Mesendoderm (in vitro differentiated cells): ENCODE measurements around the gene ABHD17B.

Experiments used
- DNase-seq: peaks from one replicate; pipeline ENCODE4 v3.0.0; 2013
- H2AK5ac ChIP-seq: 2 replicates; pipeline ENCODE4 v1.6.1; 2013; ENCODE audit warnings: low read length, inconsistent platforms
- H2BK120ac ChIP-seq: 2 replicates; pipeline ENCODE4 v1.6.1; 2013; ENCODE audit warnings: low read depth, mild to moderate bottlenecking, low read length, moderate library complexity, mixed read lengths
- H2BK15ac ChIP-seq: replicated peaks from 2 replicates; pipeline ENCODE4 v1.6.1; 2013; ENCODE audit warnings: low read depth, mild to moderate bottlenecking, moderate library complexity
- H2BK5ac ChIP-seq: 2 replicates; pipeline ENCODE4 v1.6.1; 2013; ENCODE audit warnings: low read length, inconsistent platforms
- H3K18ac ChIP-seq: 2 replicates; pipeline ENCODE4 v1.6.1; 2013; ENCODE audit warnings: mild to moderate bottlenecking, low read length, mixed read lengths
- H3K23ac ChIP-seq: one replicate; pipeline ENCODE4 v1.6.1; 2013; ENCODE audit warnings: low read length
- H3K27ac ChIP-seq: 2 replicates; pipeline ENCODE4 v1.5.1; 2013; ENCODE audit warnings: low read depth, mild to moderate bottlenecking, inconsistent platforms, low read length, moderate library complexity
- H3K27me3 ChIP-seq: 2 replicates; pipeline ENCODE4 v1.6.1; 2013; ENCODE audit warnings: low read length, control low read depth, mild to moderate bottlenecking, inconsistent platforms; ENCODE audit not compliant: insufficient read depth, poor library complexity
- H3K36me3 ChIP-seq: 2 replicates; pipeline ENCODE4 v1.6.1; 2013; ENCODE audit warnings: low read length, inconsistent platforms; ENCODE audit not compliant: control insufficient read depth, insufficient read depth
- H3K4ac ChIP-seq: one replicate; pipeline ENCODE4 v1.6.1; 2013; ENCODE audit warnings: low read depth, mild to moderate bottlenecking, low read length, moderate library complexity
- H3K4me1 ChIP-seq: 2 replicates; pipeline ENCODE4 v1.6.1; 2013; ENCODE audit warnings: low read depth, low read length, inconsistent platforms; ENCODE audit not compliant: control insufficient read depth
- H3K4me2 ChIP-seq: 2 replicates; pipeline ENCODE4 v1.6.1; 2013; ENCODE audit warnings: low read length
- H3K4me3 ChIP-seq: 2 replicates; pipeline ENCODE4 v1.5.1; 2013; ENCODE audit warnings: mild to moderate bottlenecking, low read length
- H3K56ac ChIP-seq: one replicate; pipeline ENCODE4 v1.6.1; 2013; ENCODE audit warnings: low read length
- H3K79me1 ChIP-seq: 2 replicates; pipeline ENCODE4 v1.6.1; 2013; ENCODE audit warnings: low read length, inconsistent platforms
- H3K79me2 ChIP-seq: 2 replicates; pipeline ENCODE4 v1.6.1; 2013; ENCODE audit warnings: mild to moderate bottlenecking, low read length; ENCODE audit not compliant: control insufficient read depth, insufficient read depth
- H3K9ac ChIP-seq: 2 replicates; pipeline ENCODE4 v1.6.1; 2013; ENCODE audit warnings: low read length, inconsistent platforms
- H4K5ac ChIP-seq: one replicate; pipeline ENCODE4 v1.6.1; 2013; ENCODE audit warnings: low read length
- H4K8ac ChIP-seq: one replicate; pipeline ENCODE4 v1.6.1; 2013; ENCODE audit warnings: low read depth, mild to moderate bottlenecking, control low read depth, low read length, moderate library complexity
- WGBS: extraction: QIAGEN DNeasy Blood & Tissue Kit; methylation state at CpG from one replicate; pipeline ENCODE4 v1.1.7; 2013; ENCODE audit warnings: low lambda C conversion rate, missing lambda C conversion rate; ENCODE audit not compliant: insufficient coverage; ENCODE audit errors: extremely low coverage; 5-methylcytosine and 5-hydroxymethylcytosine counted together

ABHD17B gene

GRCh38 chr9:71884005-71884404 is 27.0 kb downstream of the ABHD17B start:
- no peaks in the 10 kb centered on the region for H3K27me3 ChIP-seq
- no peak for DNase-seq

DNA sequence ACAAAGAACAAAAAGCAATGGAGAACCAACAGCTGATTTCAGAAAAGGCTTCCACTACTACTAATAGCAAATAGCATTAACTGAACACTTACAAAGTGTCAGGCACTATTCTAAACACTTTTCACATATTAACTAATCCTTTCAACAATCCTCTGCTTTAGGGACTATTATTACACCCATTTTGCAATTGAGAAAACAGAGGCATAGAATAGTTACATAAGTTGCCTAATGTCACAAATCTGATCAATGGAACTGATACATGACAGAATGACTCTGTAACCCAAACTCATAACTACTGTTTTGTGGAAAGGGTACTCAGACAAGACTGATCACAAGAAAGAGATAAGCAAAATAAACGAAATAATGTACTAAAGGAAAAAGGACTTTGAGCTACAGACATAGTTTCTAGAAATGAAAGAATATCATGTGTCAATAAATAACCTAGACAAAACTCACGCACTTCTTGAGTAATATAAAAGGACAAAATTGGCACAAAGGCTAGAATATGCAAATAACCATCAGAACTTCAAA is 31.3 kb downstream of the ABHD17B start:
- no peak overlapping the region for H3K23ac ChIP-seq
- H4K5ac ChIP-seq: no peak overlapping the region
- no peaks in the 10 kb centered on the region for H3K27me3 ChIP-seq
- no peak overlapping the region for H3K4ac ChIP-seq
- H2BK120ac ChIP-seq: no peak overlapping the region
- H3K9ac ChIP-seq: no peak overlapping the region
- H2BK15ac ChIP-seq: no peak overlapping the region
- peaks cover 72% of the 10 kb centered on the region for H3K79me2 ChIP-seq
- H3K27ac ChIP-seq: no peak overlapping the region
- no peak overlapping the region for H2AK5ac ChIP-seq
- WGBS: no CpG with 5 or more reads among the region's 2 CpGs
- H3K36me3 ChIP-seq: no peaks in the 10 kb centered on the region
- H3K79me1 ChIP-seq: peaks cover 5% of the 10 kb centered on the region
- no peak overlapping the region for H4K8ac ChIP-seq
- H3K4me2 ChIP-seq: no peak overlapping the region
- H3K56ac ChIP-seq: no peak overlapping the region
- H2BK5ac ChIP-seq: no peak overlapping the region
- no peaks in the 10 kb centered on the region for H3K4me1 ChIP-seq
- no peak for DNase-seq
- no peak overlapping the region for H3K18ac ChIP-seq
- no peak overlapping the region for H3K4me3 ChIP-seq

More at GRCh38 chr9:71884005-71884404, 27.0 kb downstream of the ABHD17B start:
- peaks cover 69% of the 10 kb centered on the region for H3K79me2 ChIP-seq
- H3K4ac ChIP-seq: no peak overlapping the region
- no peak overlapping the region for H3K23ac ChIP-seq
- H2AK5ac ChIP-seq: no peak overlapping the region
- no peaks in the 10 kb centered on the region for H3K36me3 ChIP-seq
- H4K8ac ChIP-seq: no peak overlapping the region
- H2BK120ac ChIP-seq: no peak overlapping the region
- H2BK15ac ChIP-seq: no peak overlapping the region
- no peaks in the 10 kb centered on the region for H3K4me1 ChIP-seq
- no peak overlapping the region for H2BK5ac ChIP-seq
- H4K5ac ChIP-seq: no peak overlapping the region
- H3K4me3 ChIP-seq: no peak overlapping the region
- no peak overlapping the region for H3K18ac ChIP-seq
- H3K56ac ChIP-seq: no peak overlapping the region
- no peak overlapping the region for H3K27ac ChIP-seq
- H3K9ac ChIP-seq: no peak overlapping the region
- no peak overlapping the region for H3K4me2 ChIP-seq
- H3K79me1 ChIP-seq: peaks cover 2% of the 10 kb centered on the region

GRCh38 chr9:71878327-71879274 is 32.4 kb downstream of the ABHD17B start:
- H3K23ac ChIP-seq: no peak overlapping the region
- H2BK15ac ChIP-seq: no peak overlapping the region
- peaks cover 5% of the 10 kb centered on the region for H3K79me1 ChIP-seq
- H3K18ac ChIP-seq: no peak overlapping the region
- WGBS: no CpG with 5 or more reads among the region's 4 CpGs
- no peaks in the 10 kb centered on the region for H3K36me3 ChIP-seq
- no peak overlapping the region for H4K8ac ChIP-seq
- H3K4me3 ChIP-seq: no peak overlapping the region
- no peak overlapping the region for H3K27ac ChIP-seq
- no peak overlapping the region for H2AK5ac ChIP-seq
- H4K5ac ChIP-seq: no peak overlapping the region
- no peaks in the 10 kb centered on the region for H3K27me3 ChIP-seq
- H2BK120ac ChIP-seq: no peak overlapping the region
- H3K9ac ChIP-seq: no peak overlapping the region
- no peak overlapping the region for H3K4me2 ChIP-seq
- DNase-seq: no peak
- H2BK5ac ChIP-seq: no peak overlapping the region
- no peaks in the 10 kb centered on the region for H3K4me1 ChIP-seq
- no peak overlapping the region for H3K56ac ChIP-seq
- H3K4ac ChIP-seq: no peak overlapping the region
- H3K79me2 ChIP-seq: peaks cover 67% of the 10 kb centered on the region

DNA sequence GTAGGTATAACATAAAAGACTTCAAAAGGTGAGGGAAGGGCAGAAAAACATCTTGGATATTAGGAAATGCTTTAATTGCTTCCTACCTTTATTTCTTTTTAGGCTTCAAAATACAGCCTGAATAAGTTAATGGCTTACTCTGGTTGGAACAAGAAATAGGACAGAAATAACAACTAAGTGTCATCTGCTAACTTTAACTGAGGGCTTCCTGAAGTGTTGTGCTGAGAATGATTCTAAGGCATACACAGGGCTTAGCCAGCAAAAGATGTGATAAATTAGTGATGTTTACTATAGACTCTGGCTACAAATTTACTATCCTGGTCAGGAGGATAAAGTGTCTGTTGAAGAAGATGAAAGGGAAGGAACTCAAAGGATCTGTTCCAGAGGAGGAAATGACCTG is 34.2 kb downstream of the ABHD17B start:
- no peak overlapping the region for H2AK5ac ChIP-seq
- H3K27me3 ChIP-seq: no peaks in the 10 kb centered on the region
- no peak overlapping the region for H2BK5ac ChIP-seq

GRCh38 chr9:71876106-71876505 is 34.9 kb downstream of the ABHD17B start:
- peaks cover 3% of the 10 kb centered on the region for H3K79me1 ChIP-seq
- no peak overlapping the region for H3K56ac ChIP-seq
- DNase-seq: no peak

More for the DNA sequence above, 34.2 kb downstream of the ABHD17B start:
- no peak for DNase-seq
- no peak overlapping the region for H3K27ac ChIP-seq
- H4K5ac ChIP-seq: no peak overlapping the region
- no peaks in the 10 kb centered on the region for H3K4me1 ChIP-seq
- no peak overlapping the region for H3K4me3 ChIP-seq
- no peak overlapping the region for H3K18ac ChIP-seq
- H3K79me2 ChIP-seq: peaks cover 53% of the 10 kb centered on the region
- no peak overlapping the region for H4K8ac ChIP-seq
- H3K56ac ChIP-seq: no peak overlapping the region
- peaks cover 3% of the 10 kb centered on the region for H3K79me1 ChIP-seq
- no peak overlapping the region for H3K9ac ChIP-seq
- no peak overlapping the region for H3K23ac ChIP-seq
- H2BK15ac ChIP-seq: no peak overlapping the region
- no peak overlapping the region for H3K4ac ChIP-seq
- H3K4me2 ChIP-seq: no peak overlapping the region
- H2BK120ac ChIP-seq: no peak overlapping the region
- no peaks in the 10 kb centered on the region for H3K36me3 ChIP-seq

More at GRCh38 chr9:71876106-71876505, 34.9 kb downstream of the ABHD17B start:
- Histone ChIP-seq H2AK5ac (no peak overlapping the region), H3K27me3 (no peaks in the 10 kb centered on the region), H3K9ac (no peak overlapping the region), H3K79me2 (peaks cover 54% of the 10 kb centered on the region), H3K4ac (no peak overlapping the region), H2BK120ac (no peak overlapping the region), H3K27ac (no peak overlapping the region), H3K23ac (no peak overlapping the region), H4K5ac (no peak overlapping the region), H2BK15ac (no peak overlapping the region), H3K36me3 (no peaks in the 10 kb centered on the region), H4K8ac (no peak overlapping the region), H3K18ac (no peak overlapping the region), H3K4me2 (no peak overlapping the region), H3K4me3 (no peak overlapping the region), H3K4me1 (no peaks in the 10 kb centered on the region), H2BK5ac (no peak overlapping the region)
- WGBS: no CpG with 5 or more reads among the region's 2 CpGs
